Measurements from ENCODE around the gene XXYLT1. TPM values are rescaled to one million over a fixed set of nuclear protein-coding genes. Genes with fewer than 3 reads are reported as not detected.
"Not testable (repeated sequence)": the region's sequence is repeated elsewhere in the genome, so short reads cannot be mapped to it uniquely, and the experiment has no call there.

Gene XXYLT1
- total RNA-seq, 1 donor from 2014 or later, result 22.3 TPM

DNA sequence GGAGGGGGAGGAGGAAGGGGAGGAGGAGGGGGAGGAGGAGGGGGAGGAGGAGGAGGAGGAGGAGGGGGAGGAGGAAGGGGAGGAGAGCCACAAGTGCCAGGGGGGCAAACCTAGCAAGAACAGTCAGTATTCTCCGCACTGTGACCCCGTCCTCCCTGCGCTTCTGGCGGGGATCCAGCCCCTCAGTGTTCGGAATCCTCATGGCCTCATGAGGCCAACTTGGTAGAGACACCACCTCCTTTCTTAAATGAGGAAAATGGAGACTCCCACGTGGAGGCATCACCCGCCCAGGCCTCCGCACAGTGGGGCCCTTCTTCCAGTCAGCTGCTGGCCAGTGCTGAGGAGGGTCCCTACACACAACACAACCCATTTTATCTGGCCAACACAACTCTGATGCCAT lies 163.4 kb downstream of the XXYLT1 start:
- no peak for TF ChIP-seq CTCF (IDR thresholded peaks at IDR 0.05; ENCODE audit: partially characterized antibody, unreplicated experiment)
- peaks cover 28% of the 10 kb centered on the region for H3K4me1 Mint-ChIP-seq (ENCODE audit: low read depth, unreplicated experiment)
- no peaks in the 10 kb centered on the region for H3K36me3 Mint-ChIP-seq (ENCODE audit: unreplicated experiment)
- peaks cover 4% of the 10 kb centered on the region for H3K9me3 Mint-ChIP-seq (ENCODE audit: unreplicated experiment)
- peaks cover under 1% of the 10 kb centered on the region for H3K27me3 Mint-ChIP-seq (ENCODE audit: unreplicated experiment)
- no peak overlapping the region for H3K4me3 Mint-ChIP-seq (ENCODE audit: unreplicated experiment)
- DNase-seq, result no peak
- H3K27ac Mint-ChIP-seq (ENCODE audit: unreplicated experiment), result no peak overlapping the region

GRCh38 chr3:195107031-195107430 lies 163.9 kb downstream of the XXYLT1 start:
- peaks cover 28% of the 10 kb centered on the region for H3K4me1 Mint-ChIP-seq (ENCODE audit: low read depth, unreplicated experiment)
- H3K4me3 Mint-ChIP-seq (ENCODE audit: unreplicated experiment); H3K27me3 Mint-ChIP-seq (ENCODE audit: unreplicated experiment); H3K9me3 Mint-ChIP-seq (ENCODE audit: unreplicated experiment); DNase-seq; H3K27ac Mint-ChIP-seq (ENCODE audit: unreplicated experiment); H3K36me3 Mint-ChIP-seq (ENCODE audit: unreplicated experiment): not testable (repeated sequence)

DNA sequence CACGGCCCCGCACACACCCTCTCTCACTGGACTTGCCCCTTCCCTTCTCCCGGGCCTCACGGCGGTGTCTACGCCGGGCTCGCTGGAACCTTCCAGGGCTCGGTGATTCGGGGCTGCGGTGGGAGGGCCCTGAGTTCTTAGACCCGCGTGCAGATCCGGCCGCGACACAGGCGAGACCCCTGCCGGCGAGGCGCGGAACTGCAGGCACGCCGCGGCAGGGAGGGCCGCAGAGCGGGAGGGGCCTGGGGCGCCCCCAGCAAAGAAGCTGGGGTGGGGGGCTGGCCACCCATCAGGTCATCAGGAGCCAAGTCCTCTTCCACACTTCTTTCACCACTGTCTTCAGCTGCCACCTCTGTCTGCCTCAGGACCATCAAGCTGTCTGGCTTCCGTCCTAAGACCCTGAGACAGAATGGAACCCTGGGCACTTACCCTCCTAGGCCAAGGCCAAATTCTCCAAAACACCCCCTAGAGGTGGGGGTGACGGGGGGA lies 164.5 kb downstream of the XXYLT1 start:
- H3K4me1 Mint-ChIP-seq (ENCODE audit: low read depth, unreplicated experiment), result peaks cover 28% of the 10 kb centered on the region
- H3K9me3 Mint-ChIP-seq (ENCODE audit: unreplicated experiment), result peaks cover 5% of the 10 kb centered on the region
- H3K27ac Mint-ChIP-seq (ENCODE audit: unreplicated experiment), result peak overlapping the region; percentile 41
- peak overlapping the region; percentile 68 for H3K4me3 Mint-ChIP-seq (ENCODE audit: unreplicated experiment)
- peak; percentile 100 for TF ChIP-seq CTCF (IDR thresholded peaks at IDR 0.05; ENCODE audit: partially characterized antibody, unreplicated experiment)
- H3K27me3 Mint-ChIP-seq (ENCODE audit: unreplicated experiment), result peaks cover 4% of the 10 kb centered on the region
- peak; percentile 84 for DNase-seq
- no peaks in the 10 kb centered on the region for H3K36me3 Mint-ChIP-seq (ENCODE audit: unreplicated experiment)

- Mint-ChIP-seq H3K4me1 (ENCODE audit: low read depth, unreplicated experiment) (peaks cover 31% of the 10 kb centered on the region), H3K9me3 (ENCODE audit: unreplicated experiment) (peaks cover 5% of the 10 kb centered on the region), H3K36me3 (ENCODE audit: unreplicated experiment) (no peaks in the 10 kb centered on the region), H3K4me3 (ENCODE audit: unreplicated experiment) (peak overlapping the region; percentile 68), H3K27ac (ENCODE audit: unreplicated experiment) (peak overlapping the region; percentile 41), H3K27me3 (ENCODE audit: unreplicated experiment) (peaks cover 4% of the 10 kb centered on the region)
- TF ChIP-seq CTCF (IDR thresholded peaks at IDR 0.05; ENCODE audit: partially characterized antibody, unreplicated experiment), result no peak
- no peak for DNase-seq
These were observed 165.0 kb downstream of the XXYLT1 start for GRCh38 chr3:195105841-195106417.

GRCh38 chr3:195105389-195105788 lies 165.6 kb downstream of the XXYLT1 start:
- H3K4me1 Mint-ChIP-seq (ENCODE audit: low read depth, unreplicated experiment), result peaks cover 37% of the 10 kb centered on the region
- no peak overlapping the region for H3K4me3 Mint-ChIP-seq (ENCODE audit: unreplicated experiment)
- H3K27me3 Mint-ChIP-seq (ENCODE audit: unreplicated experiment), result peaks cover 7% of the 10 kb centered on the region
- H3K27ac Mint-ChIP-seq (ENCODE audit: unreplicated experiment), result no peak overlapping the region
- peaks cover 5% of the 10 kb centered on the region for H3K9me3 Mint-ChIP-seq (ENCODE audit: unreplicated experiment)
- H3K36me3 Mint-ChIP-seq (ENCODE audit: unreplicated experiment), result no peaks in the 10 kb centered on the region
- DNase-seq, result no peak
- no peak for TF ChIP-seq CTCF (IDR thresholded peaks at IDR 0.05; ENCODE audit: partially characterized antibody, unreplicated experiment)

Measured in glutamatergic neuron (in vitro differentiated cells).